ENCODE measurements around the gene TMEM91.

DNA sequence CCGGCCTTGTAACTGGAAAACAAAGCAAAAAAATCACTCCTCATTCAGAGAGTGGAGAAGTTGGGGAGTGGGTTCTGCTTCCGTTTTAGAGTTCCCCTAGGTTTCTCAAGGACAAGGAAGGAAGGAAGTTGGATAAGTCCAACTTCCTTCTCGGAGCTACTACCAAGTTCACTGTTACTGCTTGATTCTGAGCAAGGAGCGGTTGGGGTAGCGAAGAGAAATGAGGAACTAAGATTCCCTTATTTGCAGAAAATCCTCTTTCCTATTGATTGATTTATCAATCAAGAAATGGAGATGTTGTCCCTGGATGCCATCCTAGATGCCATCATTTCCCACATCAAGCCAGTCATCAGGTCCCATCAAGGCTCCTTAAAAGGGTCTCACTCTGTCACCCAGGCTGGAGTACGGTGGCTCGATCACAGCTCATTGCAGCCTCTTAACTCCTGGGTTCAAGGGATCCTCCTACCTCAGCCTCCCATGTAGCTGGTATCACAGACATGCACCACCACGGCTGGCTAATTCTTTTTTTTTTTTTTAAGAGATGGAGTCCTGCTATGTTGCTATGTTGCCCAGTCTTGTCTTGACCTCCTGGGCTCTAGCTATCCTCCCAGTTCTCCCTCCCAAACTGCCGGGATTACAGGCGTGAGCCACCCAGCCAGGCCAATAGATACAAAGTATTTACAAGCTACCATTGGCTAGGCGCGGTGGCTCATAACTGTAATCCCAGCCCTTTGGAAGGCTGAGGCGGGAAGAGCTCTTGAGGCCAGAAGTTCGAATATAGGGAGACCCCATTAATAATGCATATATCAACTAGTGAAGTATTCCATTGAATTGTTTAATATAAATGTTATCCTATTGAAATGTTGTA is 11.6 kb upstream of the TMEM91 start:
- no peak for TF ChIP-seq CTCF (IDR thresholded peaks at IDR 0.05; ENCODE audit: low read depth, low read length, poor library complexity, severe bottlenecking)
- no peak for TF ChIP-seq EZH2phosphoT487 (IDR thresholded peaks at IDR 0.05; ENCODE audit: borderline replicate concordance, low read length)
